K562 (cell line): ENCODE data around the gene MSMO1. TPM values are rescaled to one million over a fixed set of nuclear protein-coding genes. Genes with fewer than 3 reads are reported as not detected.
"Not testable (repeated sequence)": the region's sequence is repeated elsewhere in the genome, so short reads cannot be mapped to it uniquely, and the experiment has no call there.

Source experiments
- ATAC-seq: fragments of 200-7000 bp; cut with Tn5 transposase; 3 replicates; pipeline ENCODE4 v1.9.1; 2020; ENCODE audit warnings: moderate library complexity
- BruUV-seq: library from RNA; stranded (reverse); fragments of 400-500 nt; replicated peaks from 2 replicates; lab custom pipeline; 2021; lab: Mats Ljungman, UMichigan
- CTCF ChIA-PET: fragments of 300-600 bp; formaldehyde crosslinking; extraction: SDS; loops from one replicate; lab custom pipeline; 2021; ENCODE audit warnings: low intra/inter-chr PET ratio; lab: Yijun Ruan, JAX
- POLR2A ChIA-PET: fragments of 300-600, 350-650 bp; sonication (Branson Sonifier 250); formaldehyde crosslinking; extraction: SDS; loops from one replicate; lab custom pipeline; 2021; ENCODE audit warnings: antibody characterized with exemption, inconsistent platforms; lab: Yijun Ruan, JAX
- DNase-seq, 4 experiments: peaks; one replicate each; pipeline versions ENCODE4 v3.0.0 to v3.0.0-alpha.2; 2011 to 2018; ENCODE audit warnings: low spot score in 3 of 4, mixed read lengths in 3 of 4; ENCODE audit errors: extremely low read depth in 1 of 4
- FAIRE-seq: peaks from 2 replicates; lab custom pipeline; 2011; peaks lifted over from hg19 to GRCh38; lab: Jason Lieb, UNC
- H2AFZ ChIP-seq: 2 replicates; pipeline ENCODE4 v1.6.0; 2011; ENCODE audit warnings: low read depth, low read length, control low read depth, inconsistent platforms
- H3K27ac ChIP-seq: fragments of 200-600 bp; 3 replicates; pipeline ENCODE4 v1.8.0; 2011; ENCODE audit warnings: low read depth, mild to moderate bottlenecking, control low read depth, inconsistent platforms, low read length, moderate library complexity, mixed read lengths; ENCODE audit errors: extremely low read depth
- H3K27me3 ChIP-seq, 2 experiments: fragments of 300-600 bp in 1 of 2; 2 replicates in 1 of 2; 3 replicates in 1 of 2; pipeline versions ENCODE4 v1.6.0 to v1.8.0; 2011; ENCODE audit warnings: inconsistent platforms in 2 of 2, low read length in 2 of 2, mild to moderate bottlenecking in 1 of 2, mixed read lengths in 1 of 2, moderate library complexity in 1 of 2; ENCODE audit not compliant: control insufficient read depth in 2 of 2, insufficient read depth in 2 of 2
- H3K36me3 ChIP-seq: fragments of 300-600 bp; 3 replicates; pipeline ENCODE4 v1.8.0; 2011; ENCODE audit warnings: mild to moderate bottlenecking, low read length, inconsistent platforms; ENCODE audit not compliant: control insufficient read depth, insufficient read depth
- H3K4me1 ChIP-seq, 2 experiments: fragments of 200-600 bp in 1 of 2; replicated peaks in 1 of 2; 2 replicates in 1 of 2; 3 replicates in 1 of 2; pipeline versions ENCODE4 v1.5.1 to v1.8.0; 2011; ENCODE audit warnings: inconsistent platforms in 2 of 2, low read length in 2 of 2, mild to moderate bottlenecking in 1 of 2, mixed read lengths in 1 of 2, moderate library complexity in 1 of 2; ENCODE audit not compliant: control insufficient read depth in 2 of 2, insufficient read depth in 2 of 2
- H3K4me2 ChIP-seq: 2 replicates; pipeline ENCODE4 v1.6.1; 2011; ENCODE audit warnings: low read length, control low read depth, inconsistent platforms, mixed read lengths; ENCODE audit not compliant: insufficient read depth
- H3K4me3 ChIP-seq: fragments of 200-600 bp; sonication (generic), shearing (Covaris generic); 2 replicates; pipeline ENCODE4 v1.5.1; 2016; ENCODE audit warnings: control low read depth, inconsistent platforms
- H3K79me2 ChIP-seq: fragments of 200-600 bp; 3 replicates; pipeline ENCODE4 v1.8.0; 2011; ENCODE audit warnings: low read length, inconsistent platforms; ENCODE audit not compliant: control insufficient read depth, insufficient read depth
- H3K9ac ChIP-seq, 2 experiments: 2 replicates each; pipeline versions ENCODE4 v1.6.0 to v1.6.1; 2011; ENCODE audit warnings: low read depth in 2 of 2, low read length in 2 of 2, control low read depth in 1 of 2, inconsistent platforms in 1 of 2, mild to moderate bottlenecking in 1 of 2, mixed read lengths in 1 of 2; ENCODE audit not compliant: insufficient read depth in 1 of 2
- H3K9me1 ChIP-seq: one replicate; pipeline ENCODE4 v1.6.0; 2011; ENCODE audit warnings: inconsistent platforms, mild to moderate bottlenecking, low read length, moderate library complexity; ENCODE audit not compliant: control insufficient read depth, insufficient read depth
- H3K9me3 ChIP-seq: replicated peaks from 2 replicates; pipeline ENCODE4 v1.5.1; 2011; ENCODE audit warnings: low read depth, low read length, inconsistent platforms; ENCODE audit not compliant: control insufficient read depth, insufficient read depth
- H4K20me1 ChIP-seq: replicated peaks from 2 replicates; pipeline ENCODE4 v1.6.1; 2011; ENCODE audit warnings: low read length, inconsistent platforms, mixed read lengths; ENCODE audit not compliant: control insufficient read depth, insufficient read depth
- POLR2A ChIP-seq: fragments of 450-650 bp; conservative IDR thresholded peaks from 2 replicates; pipeline ENCODE4 v1.6.1; 2016
- POLR2B ChIP-seq: fragments of 450-650 bp; IDR thresholded peaks from 2 replicates; pipeline ENCODE4 v1.6.1; 2018; ENCODE audit warnings: low read depth; ENCODE audit not compliant: partially characterized antibody
- SUPT5H ChIP-seq: fragments of 450-650 bp; IDR thresholded peaks from 2 replicates; pipeline ENCODE4 v1.6.1; 2016
- ZFX ChIP-seq: sonication (generic); formaldehyde crosslinking; IDR thresholded peaks from 2 replicates; pipeline ENCODE4 v1.8.0; 2022; ENCODE audit warnings: mild to moderate bottlenecking, missing genetic modification reagents, moderate library complexity
- WGBS: fragments of 100-300 bp; shearing (Covaris generic); methylation state at CpG from one replicate; pipeline ENCODE4 v1.1.6; 2016; ENCODE audit warnings: low coverage, mixed read lengths; ENCODE audit not compliant: insufficient coverage; ENCODE audit errors: missing lambda C conversion rate; 5-methylcytosine and 5-hydroxymethylcytosine counted together
- in situ Hi-C: fragments of 300-500 bp; cut with MboI; formaldehyde crosslinking; loops from 4 replicates; pipeline ENCODE4 v1.15.0; 2018; ENCODE audit warnings: inconsistent platforms, mixed read lengths
- intact Hi-C: fragments of 100-400 bp; cut with micrococcal nuclease; formaldehyde crosslinking; loops from 2 replicates; pipeline ENCODE4 v1.14.2; 2022
- polyA plus RNA-seq, 8 experiments: library from polyadenylated mRNA; depleted of rRNA in 4 of 8; stranded (reverse) in 5 of 8; unstranded in 3 of 8; fragments of >200 nt; fragmentation: Nextera tagmentation in 2 of 8; fragmentation: Illumina TruSeq in 1 of 8; extraction: Ambion mirVana in 2 of 8; extraction: Trizol in 1 of 8; gene quantifications; 2 replicates each; pipeline versions ENCODE4 v1.2.1 to v1.2.3, GENCODE V29; 2011 to 2014; ENCODE audit warnings: inconsistent platforms in 1 of 8, missing spikeins in 1 of 8
- total RNA-seq, 7 experiments: library from RNA; depleted of rRNA in 6 of 7; stranded (reverse); fragments of >200 nt in 6 of 7; fragmentation: Illumina TruSeq in 2 of 7; extraction: Trizol in 2 of 7; gene quantifications; 2 replicates each; pipeline versions ENCODE4 v1.2.1 to v1.2.3, GENCODE V29; 2011 to 2021; ENCODE audit warnings: low replicate concordance in 1 of 7
- TF ChIP-seq, protein P1 (sequence below), 2 experiments: fragments of 450-650 bp; IDR thresholded peaks; 2 replicates each; pipeline ENCODE4 v1.6.1; 2016

Gene MSMO1
- total and polyA plus RNA-seq, 9 of the 15 experiments (the other 6 are each of a cell fraction or from before 2014, with no cell fraction given) = 32.0 to 172 (median 63.5) TPM

DNA sequence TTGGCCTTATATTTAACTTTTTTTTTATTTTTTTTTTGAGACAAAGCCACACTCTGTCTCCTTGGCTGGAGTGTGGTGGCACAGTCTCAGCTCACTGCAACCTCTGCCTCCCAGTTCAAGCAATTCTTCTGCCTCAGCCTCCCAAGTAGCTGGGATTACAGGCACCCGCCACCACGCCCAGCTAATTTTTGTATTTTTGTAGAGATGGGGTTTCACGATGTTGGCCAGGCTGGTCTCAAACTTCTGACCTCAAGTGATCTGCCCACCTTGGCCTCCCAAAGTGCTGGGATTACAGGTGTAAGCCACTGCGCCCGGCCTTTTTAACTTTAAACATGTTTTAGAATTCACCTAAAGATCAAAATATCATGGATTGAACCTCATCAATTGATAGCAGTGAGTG lies 14.9 kb downstream of the MSMO1 start:
- FAIRE-seq = not testable (repeated sequence)

More for the DNA sequence above, 14.9 kb downstream of the MSMO1 start:
- BruUV-seq = TSS peak; percentile 33
- H3K4me1 ChIP-seq, in situ Hi-C loops, H3K9ac ChIP-seq, H3K9me3 ChIP-seq, H3K27me3 ChIP-seq, H3K9me1 ChIP-seq, DNase-seq, ATAC-seq, H3K79me2 ChIP-seq, H3K4me3 ChIP-seq, H4K20me1 ChIP-seq, H3K4me2 ChIP-seq, H2AFZ ChIP-seq, H3K27ac ChIP-seq, CTCF ChIA-PET: not testable (repeated sequence)
- 94% methylated on average over 5 of the region's 5 CpGs for WGBS
- H3K36me3 ChIP-seq = peaks cover 59% of the 10 kb centered on the region
- peak; percentile 61 for TF ChIP-seq POLR2B
- 0 out of 2 replicates have a peak, but pooled peaks have one; percentile 24 for TF ChIP-seq POLR2A
- TF ChIP-seq ZFX = 0 out of 2 replicates have a peak, but pooled peaks have one; percentile 32
- peak; percentile 38; the same call in 1 of the 2 replicates for TF ChIP-seq SUPT5H
- TF ChIP-seq, protein P1, sequence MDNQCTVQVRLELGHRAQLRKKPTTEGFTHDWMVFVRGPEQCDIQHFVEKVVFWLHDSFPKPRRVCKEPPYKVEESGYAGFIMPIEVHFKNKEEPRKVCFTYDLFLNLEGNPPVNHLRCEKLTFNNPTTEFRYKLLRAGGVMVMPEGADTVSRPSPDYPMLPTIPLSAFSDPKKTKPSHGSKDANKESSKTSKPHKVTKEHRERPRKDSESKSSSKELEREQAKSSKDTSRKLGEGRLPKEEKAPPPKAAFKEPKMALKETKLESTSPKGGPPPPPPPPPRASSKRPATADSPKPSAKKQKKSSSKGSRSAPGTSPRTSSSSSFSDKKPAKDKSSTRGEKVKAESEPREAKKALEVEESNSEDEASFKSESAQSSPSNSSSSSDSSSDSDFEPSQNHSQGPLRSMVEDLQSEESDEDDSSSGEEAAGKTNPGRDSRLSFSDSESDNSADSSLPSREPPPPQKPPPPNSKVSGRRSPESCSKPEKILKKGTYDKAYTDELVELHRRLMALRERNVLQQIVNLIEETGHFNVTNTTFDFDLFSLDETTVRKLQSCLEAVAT (IDR thresholded peaks at IDR 0.05) = peak in 1 of 2 experiments; percentile 60; a peak in 1 of 4 replicates
- POLR2A ChIA-PET = interaction anchor here (1.1 to 1.5 kb wide), 2 partner anchors 17 to 230 kb away, joined by 3 read pairs; partner anchors contain the start of gene TMEM192
- intact Hi-C loops = loop anchor here (5.0 kb wide), 1 partner anchor 210 kb away; no protein-coding TSS in a partner anchor
